Esophagus (tissue), 2 donors: Measurements from ENCODE around the gene SMC4. TPM values are rescaled to one million over a fixed set of nuclear protein-coding genes. Genes with fewer than 3 reads are reported as not detected.

Experiments used
- H3K27ac ChIP-seq, 2 donors: one replicate each; pipeline ENCODE4 v1.5.1; 2013; ENCODE audit warnings: low read depth in 2 of 2, mild to moderate bottlenecking in 2 of 2, inconsistent platforms in 1 of 2, low read length in 1 of 2, moderate library complexity in 1 of 2
- H3K27me3 ChIP-seq, 2 donors: one replicate each; pipeline ENCODE4 v1.6.1; 2013; ENCODE audit warnings: low read length in 2 of 2, control low read depth in 1 of 2, mild to moderate bottlenecking in 1 of 2; ENCODE audit not compliant: insufficient read depth in 2 of 2, control insufficient read depth in 1 of 2
- H3K36me3 ChIP-seq, 2 donors: one replicate each; pipeline ENCODE4 v1.6.1; 2013; ENCODE audit warnings: low read length in 1 of 2; ENCODE audit not compliant: control insufficient read depth in 2 of 2, insufficient read depth in 2 of 2
- H3K4me1 ChIP-seq, 2 donors: one replicate each; pipeline ENCODE4 v1.6.1; 2013; ENCODE audit warnings: low read length in 1 of 2; ENCODE audit not compliant: control insufficient read depth in 2 of 2, insufficient read depth in 2 of 2
- H3K4me3 ChIP-seq, 2 donors: one replicate each; pipeline ENCODE4 v1.5.1; 2013; ENCODE audit warnings: low read length in 2 of 2, mild to moderate bottlenecking in 2 of 2, low read depth in 1 of 2, moderate library complexity in 1 of 2
- H3K9me3 ChIP-seq, 2 donors: one replicate each; pipeline ENCODE4 v1.6.1; 2013; ENCODE audit warnings: mild to moderate bottlenecking in 2 of 2, low read depth in 1 of 2, low read length in 1 of 2, moderate library complexity in 1 of 2; ENCODE audit not compliant: control insufficient read depth in 2 of 2, insufficient read depth in 1 of 2
- WGBS, 2 donors: extraction: QIAGEN DNeasy Blood & Tissue Kit; methylation state at CpG; one replicate each; pipeline ENCODE4 v1.1.7; 2013; 5-methylcytosine and 5-hydroxymethylcytosine counted together
- polyA plus RNA-seq, 2 donors: library from polyadenylated mRNA; stranded (reverse); fragments of 200-250 nt; gene quantifications; one replicate each; pipeline ENCODE4 v1.2.3, GENCODE V29; 2013
- donor health status: healthy with polysubstance abuse.
- donor health status: Bipolar disorder and iron deficiency.

SMC4 gene
- polyA plus RNA-seq, 2 donors = 54.1 to 82.0 TPM

- H3K4me3 ChIP-seq = no peak overlapping the region
- no peaks in the 10 kb centered on the region for H3K4me1 ChIP-seq
- no peaks in the 10 kb centered on the region for H3K36me3 ChIP-seq
- H3K27me3 ChIP-seq = no peaks in the 10 kb centered on the region
- 89 to 91% methylated on average over 5 of the region's 5 CpGs for WGBS, 2 donors
- no peak overlapping the region for H3K27ac ChIP-seq
- no peaks in the 10 kb centered on the region for H3K9me3 ChIP-seq
Measured at GRCh38 chr3:160480931-160481330, 81.5 kb downstream of the SMC4 start.

GRCh38 chr3:160481856-160482255, 82.4 kb downstream of the SMC4 start:
- Histone ChIP-seq H3K9me3 (no peaks in the 10 kb centered on the region), H3K27me3 (no peaks in the 10 kb centered on the region), H3K4me1 (no peaks in the 10 kb centered on the region), H3K27ac (no peak overlapping the region), H3K36me3 (no peaks in the 10 kb centered on the region), H3K4me3 (no peak overlapping the region)
- WGBS, 2 donors = 89 to 92% methylated on average over 6 of the region's 6 CpGs

- H3K4me1 ChIP-seq = no peaks in the 10 kb centered on the region
- 79 to 89% methylated on average over 3 of the region's 3 CpGs for WGBS, 2 donors
- H3K36me3 ChIP-seq = no peaks in the 10 kb centered on the region
- H3K27ac ChIP-seq = no peak overlapping the region
- H3K4me3 ChIP-seq = no peak overlapping the region
- H3K27me3 ChIP-seq = no peaks in the 10 kb centered on the region
- H3K9me3 ChIP-seq = no peaks in the 10 kb centered on the region
Measured at GRCh38 chr3:160482796-160483195, 83.3 kb downstream of the SMC4 start.

Other genes starting within 250 kb of the SMC4 start
- 1 to 10 TPM; 5.5 to 8.8 TPM for gene C3orf80, start 174.2 kb upstream of the SMC4 start, polyA plus RNA-seq
- 10 to 100 TPM in 1 of 2 donors, 1 to 10 TPM in 1; 9.2 to 20.5 TPM for gene IFT80, start 425 bp upstream of the SMC4 start, polyA plus RNA-seq
- 1 to 10 TPM; 2.5 to 3.5 TPM for gene TRIM59, start 50.1 kb downstream of the SMC4 start, polyA plus RNA-seq
- 10 to 100 TPM; 13.7 to 16.3 TPM for gene KPNA4, start 165.9 kb downstream of the SMC4 start, polyA plus RNA-seq